GM13977 (cell line): Measurements from ENCODE around the gene PLAC9.

Experiments used
- DNase-seq: peaks from one replicate; pipeline ENCODE4 v3.0.0; 2012; ENCODE audit warnings: low spot score
- CTCF ChIP-seq: IDR thresholded peaks from 2 replicates; pipeline ENCODE4 v1.5.1; 2012; ENCODE audit warnings: mild to moderate bottlenecking, control low read depth; ENCODE audit not compliant: insufficient read depth; ENCODE audit errors: extremely low read depth, missing control alignments
- in situ Hi-C: fragments of 300-500 bp; cut with MboI; formaldehyde crosslinking; loops from one replicate; pipeline ENCODE4 v1.12.0; 2022; ENCODE audit warnings: low sequenced_read_pairs, low pct_unique_long_range_greater_than_20kb, mixed read lengths, inconsistent platforms; ENCODE audit not compliant: unreplicated experiment

The PLAC9 gene

GRCh38 chr10:80146918-80147317, 14.4 kb downstream of the PLAC9 start:
- no peak for DNase-seq
- in situ Hi-C loops, result no loop called here
- no peak for TF ChIP-seq CTCF

GRCh38 chr10:80148166-80148805, 15.8 kb downstream of the PLAC9 start:
- DNase-seq, result no peak
- TF ChIP-seq CTCF, result no peak
- in situ Hi-C loops, result no loop called here

DNA sequence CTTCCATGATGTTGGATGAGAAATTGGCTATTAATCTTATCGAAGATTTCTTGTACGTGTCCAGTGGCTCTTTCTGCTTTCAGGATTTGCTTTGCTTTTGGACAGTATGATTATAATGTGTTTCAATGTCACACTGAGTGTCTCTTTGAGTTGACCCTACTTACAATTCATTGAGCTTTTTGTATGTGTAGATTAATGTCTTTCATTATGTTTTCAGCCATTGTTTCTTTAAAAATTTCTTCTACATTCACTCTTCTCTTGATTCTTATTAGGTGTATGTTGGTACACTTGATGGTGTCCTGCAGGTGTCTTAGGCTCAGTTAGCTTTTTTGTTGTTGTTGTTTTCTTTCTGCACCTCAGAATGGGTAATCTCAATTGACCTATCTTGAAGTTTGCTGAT, 16.6 kb downstream of the PLAC9 start:
- TF ChIP-seq CTCF, result no peak
- DNase-seq, result no peak
- in situ Hi-C loops, result no loop called here

- in situ Hi-C loops, result no loop called here
- DNase-seq, result no peak
- TF ChIP-seq CTCF, result no peak
Observed at GRCh38 chr10:80150172-80150571, 17.6 kb downstream of the PLAC9 start.

DNA sequence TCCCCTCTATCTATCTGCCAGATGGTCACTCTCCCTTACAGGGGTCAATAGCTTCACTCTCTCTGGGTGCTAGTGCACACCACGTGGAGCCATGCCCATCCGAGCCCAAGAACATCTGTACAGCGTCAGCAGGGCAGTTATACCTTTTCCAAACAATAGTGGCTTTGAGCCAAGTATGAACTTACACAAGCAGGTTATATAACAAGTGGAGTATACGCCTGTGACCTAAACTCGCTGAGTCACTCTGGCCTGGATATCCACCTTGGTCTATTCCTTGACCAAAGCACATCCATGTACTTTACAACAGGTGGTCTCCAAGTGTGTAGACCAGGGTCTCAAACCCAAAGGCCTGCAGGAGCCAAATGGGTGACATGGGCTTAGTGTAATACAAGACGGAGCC, 20.3 kb downstream of the PLAC9 start:
- no peak for DNase-seq
- in situ Hi-C loops, result no loop called here
- TF ChIP-seq CTCF, result no peak

DNA sequence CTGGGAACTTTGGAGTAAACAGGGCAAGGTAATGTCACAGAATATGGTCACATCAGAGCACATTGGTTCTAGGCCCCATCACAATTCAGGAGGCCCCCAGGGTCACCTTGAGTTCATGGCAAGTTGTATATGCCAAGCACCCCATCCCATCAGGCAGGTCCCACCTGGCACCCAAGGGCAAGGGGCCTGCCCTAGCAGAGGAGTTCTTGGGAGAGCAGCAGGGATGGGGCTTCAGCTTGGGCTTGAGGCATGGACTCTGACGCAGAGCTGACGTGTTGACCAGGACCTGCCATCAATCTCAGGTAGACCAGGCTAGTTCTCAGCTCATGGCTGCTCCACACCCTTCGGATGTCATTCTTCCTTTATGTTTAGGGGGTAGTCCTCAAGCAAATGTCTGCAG, 20.9 kb downstream of the PLAC9 start:
- no peak for TF ChIP-seq CTCF
- DNase-seq, result no peak
- in situ Hi-C loops, result no loop called here

DNA sequence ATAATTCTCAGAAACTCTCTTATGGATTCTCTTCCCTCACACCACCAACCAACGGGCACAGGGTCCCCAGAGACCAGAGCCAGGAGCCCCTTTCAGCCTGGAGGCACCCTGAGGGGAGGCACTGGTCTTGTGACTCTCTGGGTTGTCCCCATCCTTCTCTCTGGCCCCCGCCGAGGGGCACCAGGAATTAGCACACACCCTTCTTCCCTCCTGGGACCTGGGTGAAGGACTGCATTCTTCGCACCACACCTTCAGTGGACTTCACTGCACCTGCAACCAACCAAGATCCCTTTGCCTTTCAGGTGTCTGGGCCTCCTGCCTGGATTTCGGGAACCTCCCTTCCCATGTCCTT, 22.1 kb downstream of the PLAC9 start:
- DNase-seq, result no peak
- TF ChIP-seq CTCF, result no peak
- in situ Hi-C loops, result no loop called here
